HL-60 (cell line): ENCODE measurements around the gene FAM110A.
"Not testable (repeated sequence)": the region's sequence is repeated elsewhere in the genome, so short reads cannot be mapped to it uniquely, and the experiment has no call there.

ENCODE experiments used
- GABPA ChIP-seq: IDR thresholded peaks from 2 replicates; pipeline ENCODE4 v1.6.1; 2012; ENCODE audit warnings: low read depth
- POLR2AphosphoS5 ChIP-seq: IDR thresholded peaks from 2 replicates; pipeline ENCODE4 v1.6.1; 2012; ENCODE audit warnings: low read depth
- SPI1 ChIP-seq: IDR thresholded peaks from 2 replicates; pipeline ENCODE4 v1.6.1; 2012; ENCODE audit warnings: low read depth, mild to moderate bottlenecking, borderline replicate concordance
- TF ChIP-seq, protein P1 (sequence below): IDR thresholded peaks from one replicate; pipeline ENCODE4 v1.5.1; 2011; ENCODE audit warnings: low read length, control low read depth, inconsistent platforms; ENCODE audit not compliant: insufficient read depth

DNA sequence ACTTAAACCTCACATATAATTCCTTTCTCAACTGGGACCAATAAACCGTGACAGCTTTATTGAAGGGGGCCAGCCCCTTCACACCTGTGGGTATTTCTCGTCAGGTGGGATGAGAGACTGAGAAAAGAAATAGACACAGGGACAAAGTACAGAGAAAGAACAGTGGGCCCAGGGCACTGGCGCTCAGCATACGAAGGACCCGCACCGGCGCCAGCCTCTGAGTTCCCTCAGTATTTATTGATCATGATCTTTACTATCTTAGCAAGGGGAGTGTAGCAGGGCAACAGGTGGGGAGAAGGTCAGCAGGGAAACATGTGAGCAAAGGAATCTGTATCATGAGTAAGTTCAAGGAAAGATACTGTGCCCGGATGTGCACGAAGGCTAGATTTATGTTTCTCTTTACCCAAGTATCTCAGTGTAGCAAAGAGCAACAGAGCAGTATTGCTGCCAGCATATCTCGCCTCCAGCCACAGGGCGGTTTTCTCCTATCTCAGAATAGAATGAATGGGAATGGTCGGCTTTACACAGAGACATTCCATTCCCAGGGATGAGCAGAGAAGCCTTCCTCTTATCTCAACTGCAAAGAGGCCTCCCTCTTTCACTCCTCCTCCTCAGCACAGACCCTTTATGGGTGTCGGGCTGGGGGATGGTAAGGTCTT, 21.6 kb upstream of the FAM110A start:
- not testable (repeated sequence) for TF ChIP-seq POLR2AphosphoS5, GABPA, SPI1
- TF ChIP-seq, protein P1, sequence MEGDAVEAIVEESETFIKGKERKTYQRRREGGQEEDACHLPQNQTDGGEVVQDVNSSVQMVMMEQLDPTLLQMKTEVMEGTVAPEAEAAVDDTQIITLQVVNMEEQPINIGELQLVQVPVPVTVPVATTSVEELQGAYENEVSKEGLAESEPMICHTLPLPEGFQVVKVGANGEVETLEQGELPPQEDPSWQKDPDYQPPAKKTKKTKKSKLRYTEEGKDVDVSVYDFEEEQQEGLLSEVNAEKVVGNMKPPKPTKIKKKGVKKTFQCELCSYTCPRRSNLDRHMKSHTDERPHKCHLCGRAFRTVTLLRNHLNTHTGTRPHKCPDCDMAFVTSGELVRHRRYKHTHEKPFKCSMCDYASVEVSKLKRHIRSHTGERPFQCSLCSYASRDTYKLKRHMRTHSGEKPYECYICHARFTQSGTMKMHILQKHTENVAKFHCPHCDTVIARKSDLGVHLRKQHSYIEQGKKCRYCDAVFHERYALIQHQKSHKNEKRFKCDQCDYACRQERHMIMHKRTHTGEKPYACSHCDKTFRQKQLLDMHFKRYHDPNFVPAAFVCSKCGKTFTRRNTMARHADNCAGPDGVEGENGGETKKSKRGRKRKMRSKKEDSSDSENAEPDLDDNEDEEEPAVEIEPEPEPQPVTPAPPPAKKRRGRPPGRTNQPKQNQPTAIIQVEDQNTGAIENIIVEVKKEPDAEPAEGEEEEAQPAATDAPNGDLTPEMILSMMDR: not testable (repeated sequence)
